Measurements from ENCODE around the gene JUN. TPM values are rescaled to one million over a fixed set of nuclear protein-coding genes. Genes with fewer than 3 reads are reported as not detected.

JUN gene
- total and polyA plus RNA-seq, 4 donors: 15.0 to 29.8 (median 17.5) TPM

GRCh38 chr1:58818075-58818474 lies 34.2 kb upstream of the JUN start:
- H3K36me3 ChIP-seq (ENCODE audit: control insufficient read depth in 4 of 4, insufficient read depth in 3 of 4, low read depth in 1 of 4, low read length in 3 of 4): no peaks in the 10 kb centered on the region
- no peak for DNase-seq (ENCODE audit: low spot score)
- H3K27ac ChIP-seq (ENCODE audit: low read depth in 1 of 2, low read length in 2 of 2): no peak overlapping the region
- H3K27me3 ChIP-seq (ENCODE audit: control insufficient read depth in 4 of 4, insufficient read depth in 4 of 4, low read length in 3 of 4): no peaks in the 10 kb centered on the region
- peaks cover 1 to 12% (median 4%) of the 10 kb centered on the region in 4 donors for H3K4me1 ChIP-seq (ENCODE audit: control insufficient read depth in 4 of 4, insufficient read depth in 4 of 4, low read length in 3 of 4)
- H3K9ac ChIP-seq (ENCODE audit: low read depth in 1 of 2, low read length in 2 of 2): no peak overlapping the region
- H3K9me3 ChIP-seq (ENCODE audit: control insufficient read depth in 4 of 4, low read length in 3 of 4): no peaks in the 10 kb centered on the region
- TF ChIP-seq RXRA (IDR thresholded peaks at IDR 0.05) (no peak), ATF3 (IDR thresholded peaks at IDR 0.05) (no peak), NR2F2 (IDR thresholded peaks at IDR 0.05) (no peak), TAF1 (conservative IDR thresholded peaks at IDR 0.05) (no peak), HNF4A (conservative IDR thresholded peaks at IDR 0.05) (no peak), GABPA (IDR thresholded peaks at IDR 0.05 in 1 of 2, conservative IDR thresholded peaks at IDR 0.05 in 1 of 2) (no peak)
- 90% methylated on average over 2 of the region's 2 CpGs for WGBS
- no peak overlapping the region for H3K4me3 ChIP-seq (ENCODE audit: low read depth in 1 of 3, low read length in 3 of 3)

- Histone ChIP-seq H3K9ac (ENCODE audit: low read depth in 1 of 2, low read length in 2 of 2) (peak overlapping the region; percentile 71 to 86), H3K4me1 (ENCODE audit: control insufficient read depth in 4 of 4, insufficient read depth in 4 of 4, low read length in 3 of 4) (peaks cover 1 to 12% (median 4%) of the 10 kb centered on the region in 4 donors)
Measured at GRCh38 chr1:58816747-58817221, 32.9 kb upstream of the JUN start.

GRCh38 chr1:58816072-58816746 lies 32.4 kb upstream of the JUN start:
- DNase-seq (ENCODE audit: low spot score): peak; percentile 84
- Histone ChIP-seq H3K36me3 (ENCODE audit: control insufficient read depth in 4 of 4, insufficient read depth in 3 of 4, low read depth in 1 of 4, low read length in 3 of 4) (no peaks in the 10 kb centered on the region), H3K4me3 (ENCODE audit: low read depth in 1 of 3, low read length in 3 of 3) (peak overlapping the region; percentile 71 to 85 (median 84)), H3K9ac (ENCODE audit: low read depth in 1 of 2, low read length in 2 of 2) (peak overlapping the region; percentile 86 to 93), H3K4me1 (ENCODE audit: control insufficient read depth in 4 of 4, insufficient read depth in 4 of 4, low read length in 3 of 4) (peaks cover 1 to 12% (median 4%) of the 10 kb centered on the region in 4 donors), H3K27me3 (ENCODE audit: control insufficient read depth in 4 of 4, insufficient read depth in 4 of 4, low read length in 3 of 4) (no peaks in the 10 kb centered on the region), H3K27ac (ENCODE audit: low read depth in 1 of 2, low read length in 2 of 2) (peak overlapping the region; percentile 94 to 96), H3K9me3 (ENCODE audit: control insufficient read depth in 4 of 4, low read length in 3 of 4) (no peaks in the 10 kb centered on the region)
- WGBS: under 1% methylated on average over 49 of the region's 49 CpGs
- TF ChIP-seq MAX (IDR thresholded peaks at IDR 0.05): no peak
- no peak for TF ChIP-seq JUND (IDR thresholded peaks at IDR 0.05)
- TF ChIP-seq EGR1 (IDR thresholded peaks at IDR 0.05; ENCODE audit: low read depth in 2 of 2): peak in 1 of 2 donors; percentile 5
- TF ChIP-seq YY1 (IDR thresholded peaks at IDR 0.05): no peak
- TF ChIP-seq FOXA2 (IDR thresholded peaks at IDR 0.05): no peak
- TF ChIP-seq HNF4A (conservative IDR thresholded peaks at IDR 0.05): no peak
- TF ChIP-seq ATF3 (IDR thresholded peaks at IDR 0.05): no peak
- TF ChIP-seq RAD21 (IDR thresholded peaks at IDR 0.05): peak; percentile 42 to 59
- TF ChIP-seq GABPA (IDR thresholded peaks at IDR 0.05 in 1 of 2, conservative IDR thresholded peaks at IDR 0.05 in 1 of 2): peak in 1 of 2 donors; percentile 39
- TF ChIP-seq FOXA1 (IDR thresholded peaks at IDR 0.05): no peak
- TF ChIP-seq ZBTB33 (IDR thresholded peaks at IDR 0.05): no peak
- TF ChIP-seq SP1 (IDR thresholded peaks at IDR 0.05): peak; percentile 18
- TF ChIP-seq HNF4G (IDR thresholded peaks at IDR 0.05): no peak
- no peak for TF ChIP-seq TAF1 (conservative IDR thresholded peaks at IDR 0.05)
- peak; percentile 43 for TF ChIP-seq REST (IDR thresholded peaks at IDR 0.05)
- peak in 1 of 2 donors; percentile 19 for TF ChIP-seq RXRA (IDR thresholded peaks at IDR 0.05)
- no peak for TF ChIP-seq NR2F2 (IDR thresholded peaks at IDR 0.05)
- TF ChIP-seq CTCF (IDR thresholded peaks at IDR 0.05; ENCODE audit: low read depth, low read length, missing input control): peak; percentile 2

More at GRCh38 chr1:58816747-58817221, 32.9 kb upstream of the JUN start:
- 38% methylated on average over 4 of the region's 4 CpGs for WGBS
- H3K4me3 ChIP-seq (ENCODE audit: low read depth in 1 of 3, low read length in 3 of 3): peak overlapping the region in 2 of 3 donors; percentile 44 to 84
- DNase-seq (ENCODE audit: low spot score): no peak
- no peaks in the 10 kb centered on the region for H3K36me3 ChIP-seq (ENCODE audit: control insufficient read depth in 4 of 4, insufficient read depth in 3 of 4, low read depth in 1 of 4, low read length in 3 of 4)
- TF ChIP-seq EGR1 (IDR thresholded peaks at IDR 0.05; ENCODE audit: low read depth in 2 of 2) (no peak), JUND (IDR thresholded peaks at IDR 0.05) (no peak), HNF4G (IDR thresholded peaks at IDR 0.05) (no peak), NR2F2 (IDR thresholded peaks at IDR 0.05) (no peak), TAF1 (conservative IDR thresholded peaks at IDR 0.05) (peak; percentile 11)
- peak overlapping the region; percentile 94 to 96 for H3K27ac ChIP-seq (ENCODE audit: low read depth in 1 of 2, low read length in 2 of 2)
- no peaks in the 10 kb centered on the region for H3K27me3 ChIP-seq (ENCODE audit: control insufficient read depth in 4 of 4, insufficient read depth in 4 of 4, low read length in 3 of 4)
- H3K9me3 ChIP-seq (ENCODE audit: control insufficient read depth in 4 of 4, low read length in 3 of 4): no peaks in the 10 kb centered on the region

All from liver (tissue), 9 donors.